H9 (cell line): ENCODE results near the gene RASGRP4. TPM values are rescaled to one million over a fixed set of nuclear protein-coding genes. Genes with fewer than 3 reads are reported as not detected.

Experiments used
- DNase-seq: peaks from one replicate; pipeline ENCODE4 v3.0.0-alpha.2; 2017
- H2AFZ ChIP-seq: one replicate; pipeline ENCODE4 v1.6.1; 2013; ENCODE audit warnings: mild to moderate bottlenecking, low read length, control low read depth, moderate library complexity
- H2AK5ac ChIP-seq: 2 replicates; pipeline ENCODE4 v1.6.1; 2013; ENCODE audit warnings: low read length, control low read depth, mixed read lengths; ENCODE audit not compliant: insufficient read length
- H2BK120ac ChIP-seq: one replicate; pipeline ENCODE4 v1.6.1; 2013; ENCODE audit warnings: low read depth, mild to moderate bottlenecking, low read length, control low read depth, inconsistent platforms; ENCODE audit not compliant: poor library complexity, severe bottlenecking
- H2BK12ac ChIP-seq: 2 replicates; pipeline ENCODE4 v1.6.1; 2013; ENCODE audit warnings: low read length, control low read depth, mixed read lengths, low read depth; ENCODE audit not compliant: insufficient read length
- H2BK15ac ChIP-seq: 2 replicates; pipeline ENCODE4 v1.6.1; 2013; ENCODE audit warnings: low read depth, low read length, control low read depth
- H2BK20ac ChIP-seq: one replicate; pipeline ENCODE4 v1.6.1; 2013; ENCODE audit warnings: low read depth, mild to moderate bottlenecking, low read length, control low read depth, inconsistent platforms; ENCODE audit not compliant: poor library complexity, severe bottlenecking
- H2BK5ac ChIP-seq: 2 replicates; pipeline ENCODE4 v1.6.1; 2013; ENCODE audit warnings: low read length, control low read depth, mixed read lengths; ENCODE audit not compliant: insufficient read length
- H3K14ac ChIP-seq: 2 replicates; pipeline ENCODE4 v1.6.1; 2013; ENCODE audit warnings: low read length, control low read depth; ENCODE audit not compliant: insufficient read depth
- H3K18ac ChIP-seq: 2 replicates; pipeline ENCODE4 v1.6.1; 2013; ENCODE audit warnings: low read depth, mild to moderate bottlenecking, mixed read lengths, low read length, control low read depth; ENCODE audit not compliant: insufficient read length
- H3K23ac ChIP-seq: 2 replicates; pipeline ENCODE4 v1.6.1; 2013; ENCODE audit warnings: low read length, control low read depth, mixed read lengths, low read depth; ENCODE audit not compliant: insufficient read length
- H3K23me2 ChIP-seq: 2 replicates; pipeline ENCODE4 v1.6.1; 2013; ENCODE audit warnings: low read depth, mild to moderate bottlenecking, mixed read lengths, low read length, control low read depth; ENCODE audit not compliant: insufficient read length, poor library complexity, severe bottlenecking
- H3K27ac ChIP-seq: 2 replicates; pipeline ENCODE4 v1.5.1; 2013; ENCODE audit warnings: low read length, control low read depth, mixed read lengths, low read depth; ENCODE audit not compliant: insufficient read length
- H3K27me3 ChIP-seq: 2 replicates; pipeline ENCODE4 v1.6.1; 2013; ENCODE audit warnings: low read length, control low read depth, inconsistent platforms; ENCODE audit not compliant: insufficient read depth
- H3K4ac ChIP-seq: 2 replicates; pipeline ENCODE4 v1.6.1; 2013; ENCODE audit warnings: low read depth, mild to moderate bottlenecking, control low read depth, inconsistent platforms, low read length, moderate library complexity
- H3K4me1 ChIP-seq: 2 replicates; pipeline ENCODE4 v1.6.1; 2013; ENCODE audit warnings: low read length, control low read depth, inconsistent platforms; ENCODE audit not compliant: insufficient read depth
- H3K4me2 ChIP-seq: 2 replicates; pipeline ENCODE4 v1.6.1; 2013; ENCODE audit warnings: low read length, control low read depth, mixed read lengths; ENCODE audit not compliant: insufficient read length, insufficient read depth
- H3K56ac ChIP-seq: 2 replicates; pipeline ENCODE4 v1.6.1; 2013; ENCODE audit warnings: low read depth, mild to moderate bottlenecking, mixed read lengths, low read length, control low read depth; ENCODE audit not compliant: insufficient read length
- H3K79me1 ChIP-seq: 2 replicates; pipeline ENCODE4 v1.6.1; 2013; ENCODE audit warnings: low read depth, mild to moderate bottlenecking, moderate library complexity, low read length, control low read depth, inconsistent platforms; ENCODE audit not compliant: insufficient read depth, poor library complexity, severe bottlenecking
- H3K79me2 ChIP-seq: 2 replicates; pipeline ENCODE4 v1.6.1; 2013; ENCODE audit warnings: low read length, control low read depth, inconsistent platforms; ENCODE audit not compliant: insufficient read depth
- H3K9ac ChIP-seq: 2 replicates; pipeline ENCODE4 v1.6.1; 2013; ENCODE audit warnings: low read length, control low read depth, mixed read lengths; ENCODE audit not compliant: insufficient read length; ENCODE audit errors: extremely low read depth
- H3K9me3 ChIP-seq: one replicate; pipeline ENCODE4 v1.6.1; 2013; ENCODE audit warnings: low read depth, low read length, inconsistent platforms; ENCODE audit not compliant: control insufficient read depth
- H3T11ph ChIP-seq: one replicate; pipeline ENCODE4 v1.6.1; 2013; ENCODE audit warnings: mild to moderate bottlenecking, low read length, control low read depth, inconsistent platforms
- H4K20me1 ChIP-seq: one replicate; pipeline ENCODE4 v1.6.1; 2013; ENCODE audit not compliant: control insufficient read depth, insufficient read length, insufficient read depth
- H4K5ac ChIP-seq: 2 replicates; pipeline ENCODE4 v1.6.1; 2013; ENCODE audit warnings: low read depth, mild to moderate bottlenecking, mixed read lengths, low read length, control low read depth; ENCODE audit not compliant: insufficient read length
- H4K8ac ChIP-seq: replicated peaks from 2 replicates; pipeline ENCODE4 v1.6.1; 2013; ENCODE audit warnings: low read length, control low read depth, mixed read lengths, low read depth; ENCODE audit not compliant: insufficient read length
- H4K91ac ChIP-seq: 2 replicates; pipeline ENCODE4 v1.6.1; 2013; ENCODE audit warnings: low read depth, mild to moderate bottlenecking, moderate library complexity, mixed read lengths, low read length, control low read depth; ENCODE audit not compliant: insufficient read length
- H3K27ac Mint-ChIP-seq, 3 experiments: 2 replicates in 2 of 3; 3 replicates in 1 of 3; pipeline ENCODE4 v1.8.0; 2020 to 2021; ENCODE audit warnings: mixed read lengths in 3 of 3, mild to moderate bottlenecking in 1 of 3, moderate library complexity in 1 of 3
- H3K27me3 Mint-ChIP-seq: 2 replicates; pipeline ENCODE4 v1.8.0; 2021; ENCODE audit warnings: low read depth, mild to moderate bottlenecking, moderate library complexity, mixed read lengths
- H3K36me3 Mint-ChIP-seq, 3 experiments: 2 replicates in 2 of 3; 3 replicates in 1 of 3; pipeline ENCODE4 v1.8.0; 2020 to 2021; ENCODE audit warnings: low read depth in 3 of 3, mixed read lengths in 3 of 3; ENCODE audit not compliant: insufficient read depth in 1 of 3
- H3K4me1 Mint-ChIP-seq, 2 experiments: 2 replicates each; pipeline ENCODE4 v1.8.0; 2020; ENCODE audit warnings: mixed read lengths in 2 of 2
- H3K4me3 Mint-ChIP-seq, 2 experiments: 2 replicates in 1 of 2; 3 replicates in 1 of 2; pipeline ENCODE4 v1.8.0; 2020 to 2021; ENCODE audit warnings: mild to moderate bottlenecking in 2 of 2, mixed read lengths in 2 of 2, moderate library complexity in 1 of 2
- H3K9me3 Mint-ChIP-seq, 2 experiments: 2 replicates in 1 of 2; 3 replicates in 1 of 2; pipeline ENCODE4 v1.8.0; 2020; ENCODE audit warnings: mild to moderate bottlenecking in 2 of 2, mixed read lengths in 2 of 2, moderate library complexity in 1 of 2
- CTCF ChIP-seq: fragments of 200-600 bp; sonication (generic); conservative IDR thresholded peaks from 3 replicates; pipeline ENCODE4 v1.8.0; 2021; ENCODE audit warnings: antibody characterized with exemption, mild to moderate bottlenecking
- WGBS: extraction: QIAGEN DNeasy Blood & Tissue Kit; methylation state at CpG from one replicate; pipeline ENCODE4 v1.1.7; 2013; ENCODE audit warnings: missing lambda C conversion rate, low lambda C conversion rate, mixed read lengths; ENCODE audit not compliant: insufficient read length; ENCODE audit errors: extremely low coverage; 5-methylcytosine and 5-hydroxymethylcytosine counted together
- total RNA-seq: library from RNA; stranded (reverse); gene quantifications from 2 replicates; pipeline ENCODE4 v1.2.1, GENCODE V29; 2021

Gene RASGRP4
- total RNA-seq, 1 experiment from 2014 or later, result 0.28 TPM

GRCh38 chr19:38402623-38402966 lies 23.4 kb downstream of the RASGRP4 start:
- Histone ChIP-seq H3K14ac (no peak overlapping the region), H4K8ac (no peak overlapping the region), H2BK20ac (no peak overlapping the region), H2AFZ (no peak overlapping the region), H3K18ac (no peak overlapping the region), H2BK15ac (no peak overlapping the region), H3K79me1 (no peaks in the 10 kb centered on the region), H3K4ac (no peak overlapping the region), H3K9ac (no peak overlapping the region), H3K23ac (no peak overlapping the region), H2BK120ac (no peak overlapping the region), H3T11ph (no peak overlapping the region), H4K5ac (no peak overlapping the region), H2AK5ac (no peak overlapping the region), H3K9me3 (no peaks in the 10 kb centered on the region), H3K79me2 (no peaks in the 10 kb centered on the region), H4K91ac (no peak overlapping the region), H3K56ac (no peak overlapping the region), H3K4me2 (no peak overlapping the region), H3K4me1 (no peaks in the 10 kb centered on the region), H3K27me3 (peaks cover 3% of the 10 kb centered on the region; the same call in 1 of the 2 replicates), H3K23me2 (peaks cover 5% of the 10 kb centered on the region), H4K20me1 (no peaks in the 10 kb centered on the region), H3K27ac (no peak overlapping the region), H2BK12ac (no peak overlapping the region), H2BK5ac (no peak overlapping the region)
- TF ChIP-seq CTCF, result no peak
- no peak overlapping the region; a peak in 1 of 7 replicates for H3K27ac Mint-ChIP-seq
- peaks cover 2 to 6% of the 10 kb centered on the region in 2 experiments; a peak in 2 of 4 replicates for H3K4me1 Mint-ChIP-seq
- WGBS, result no CpG with 5 or more reads among the region's 18 CpGs
- peaks cover 0 to 15% (median 12%) of the 10 kb centered on the region in 3 experiments; a peak in 4 of 7 replicates for H3K36me3 Mint-ChIP-seq
- no peak for DNase-seq
- H3K9me3 Mint-ChIP-seq, result no peaks in the 10 kb centered on the region
- H3K27me3 Mint-ChIP-seq, result peaks cover 49% of the 10 kb centered on the region
- H3K4me3 Mint-ChIP-seq, result peak overlapping the region; percentile 46 to 84
